ENCODE results near the gene CNTNAP2.

The CNTNAP2 gene

GRCh38 chr7:147968046-147968610 is 1851.5 kb downstream of the CNTNAP2 start:
- no peak for DNase-seq (ENCODE audit: low read depth)

- DNase-seq (ENCODE audit: low read depth) = no peak
These were observed 1855.1 kb downstream of the CNTNAP2 start for GRCh38 chr7:147971606-147972110.

GRCh38 chr7:147978201-147978600 is 1861.6 kb downstream of the CNTNAP2 start:
- DNase-seq (ENCODE audit: low read depth) = no peak

GRCh38 chr7:147978651-147979050 is 1862.0 kb downstream of the CNTNAP2 start:
- DNase-seq (ENCODE audit: low read depth) = no peak

GRCh38 chr7:147980826-147981813 is 1864.5 kb downstream of the CNTNAP2 start:
- DNase-seq (ENCODE audit: low read depth) = no peak

- DNase-seq (ENCODE audit: low read depth) = no peak
These were observed 1865.7 kb downstream of the CNTNAP2 start for GRCh38 chr7:147982307-147982706.

- DNase-seq (ENCODE audit: low read depth) = no peak
These were observed 1867.7 kb downstream of the CNTNAP2 start for GRCh38 chr7:147984265-147984664.

- DNase-seq (ENCODE audit: low read depth) = no peak
These were observed 1873.5 kb downstream of the CNTNAP2 start for GRCh38 chr7:147990079-147990478.

GRCh38 chr7:147990942-147991341 is 1874.3 kb downstream of the CNTNAP2 start:
- no peak for DNase-seq (ENCODE audit: low read depth)

- DNase-seq (ENCODE audit: low read depth) = no peak
These were observed 1876.1 kb downstream of the CNTNAP2 start for GRCh38 chr7:147992698-147993097.

GRCh38 chr7:147997636-147998035 is 1881.0 kb downstream of the CNTNAP2 start:
- DNase-seq (ENCODE audit: low read depth) = no peak

- no peak for DNase-seq (ENCODE audit: low read depth)
These were observed 1883.4 kb downstream of the CNTNAP2 start for GRCh38 chr7:147999962-148000361.

GRCh38 chr7:148011753-148012152 is 1895.2 kb downstream of the CNTNAP2 start:
- DNase-seq (ENCODE audit: low read depth) = no peak

- no peak for DNase-seq (ENCODE audit: low read depth)
These were observed 1897.4 kb downstream of the CNTNAP2 start for GRCh38 chr7:148014001-148014400.

GRCh38 chr7:148014541-148014940 is 1897.9 kb downstream of the CNTNAP2 start:
- no peak for DNase-seq (ENCODE audit: low read depth)

GRCh38 chr7:148017126-148017525 is 1900.5 kb downstream of the CNTNAP2 start:
- no peak for DNase-seq (ENCODE audit: low read depth)

GRCh38 chr7:148020679-148021078 is 1904.1 kb downstream of the CNTNAP2 start:
- no peak for DNase-seq (ENCODE audit: low read depth)

- no peak for DNase-seq (ENCODE audit: low read depth)
These were observed 1905.0 kb downstream of the CNTNAP2 start for GRCh38 chr7:148021507-148022045.

GRCh38 chr7:148022832-148023231 is 1906.2 kb downstream of the CNTNAP2 start:
- DNase-seq (ENCODE audit: low read depth) = no peak

- DNase-seq (ENCODE audit: low read depth) = no peak
These were observed 1910.1 kb downstream of the CNTNAP2 start for GRCh38 chr7:148026713-148027112.

- no peak for DNase-seq (ENCODE audit: low read depth)
These were observed 1911.6 kb downstream of the CNTNAP2 start for GRCh38 chr7:148028165-148028564.

- DNase-seq (ENCODE audit: low read depth) = no peak
These were observed 1914.4 kb downstream of the CNTNAP2 start for GRCh38 chr7:148031019-148031418.

GRCh38 chr7:148031811-148032210 is 1915.2 kb downstream of the CNTNAP2 start:
- no peak for DNase-seq (ENCODE audit: low read depth)

All from activated T-helper 9 cell treated with anti-CD3 and anti-CD28 coated beads, Interleukin-2, amount 50 U/mL, for 16 hours (primary cell).